Measurements from ENCODE around the gene TEX13B. TPM values are rescaled to one million over a fixed set of nuclear protein-coding genes. Genes with fewer than 3 reads are reported as not detected.

The TEX13B gene
- total RNA-seq, 1 experiment from 2014 or later = not detected

DNA sequence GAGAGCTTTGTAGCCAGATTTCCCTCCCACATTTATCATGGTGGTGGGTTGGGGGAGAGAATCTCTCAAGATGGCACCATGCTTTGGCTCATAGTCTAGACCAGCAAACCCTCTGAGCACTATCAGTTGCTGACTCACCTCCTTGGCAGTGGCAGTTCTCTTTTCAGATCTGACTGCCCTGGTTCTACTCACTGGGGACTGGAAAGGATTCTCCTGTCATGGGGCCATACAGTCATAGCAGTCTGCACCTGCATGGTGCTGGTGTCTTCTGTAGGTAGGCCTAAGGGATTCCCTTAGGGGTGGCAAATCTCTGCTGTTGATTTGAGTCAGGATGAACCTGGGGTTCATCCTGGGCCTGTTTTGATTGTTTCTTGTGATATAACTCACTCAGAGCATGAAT is 2.6 kb downstream of the TEX13B start:
- H3K4me2 ChIP-seq (ENCODE audit: low read length) = no peak overlapping the region
- H3K9me3 ChIP-seq (ENCODE audit: control insufficient read depth in 1 of 2, insufficient read depth in 1 of 2, low read depth in 1 of 2, low read length in 2 of 2) = no peaks in the 10 kb centered on the region
- DNase-seq (ENCODE audit: low read depth, low spot score) (no peak), ATAC-seq (no peak)
- no peaks in the 10 kb centered on the region for H3K9me2 ChIP-seq (ENCODE audit: insufficient read depth)
- H3K36me3 ChIP-seq (ENCODE audit: control insufficient read depth in 1 of 2, insufficient read depth in 2 of 2, low read length in 2 of 2) = no peaks in the 10 kb centered on the region
- no peaks in the 10 kb centered on the region for H3K79me2 ChIP-seq (ENCODE audit: insufficient read depth, low read length)
- ChIA-PET POLR2A (no interaction called here), CTCF (no interaction called here), RAD21 (ENCODE audit: low non-redundant PET in 1 of 2, low total read pairs in 2 of 2, uncharacterized antibody in 2 of 2, unreplicated experiment in 2 of 2) (no interaction called here)
- no TSS peak for BruUV-seq (replicated peaks)
- H3K4me1 ChIP-seq (ENCODE audit: control insufficient read depth in 1 of 2, insufficient read depth in 2 of 2, low read length in 2 of 2) = no peaks in the 10 kb centered on the region
- H4K20me1 ChIP-seq (ENCODE audit: insufficient read depth) = no peaks in the 10 kb centered on the region
- H2AFZ ChIP-seq (ENCODE audit: low read depth, low read length, poor library complexity, severe bottlenecking) = no peak overlapping the region
- TF ChIP-seq CTCF (IDR thresholded peaks at IDR 0.05 in 2 of 3, conservative IDR thresholded peaks at IDR 0.05 in 1 of 3; ENCODE audit: borderline replicate concordance in 1 of 3, insufficient read depth in 1 of 3, low read depth in 2 of 3, low read length in 2 of 3) = no peak
- TF ChIP-seq ATF3 (IDR thresholded peaks at IDR 0.05) = no peak
- TF ChIP-seq POLR2A (IDR thresholded peaks at IDR 0.05; ENCODE audit: borderline replicate concordance, extremely low read depth, insufficient read depth, insufficient read length) = no peak
- TF ChIP-seq SIN3A (IDR thresholded peaks at IDR 0.05; ENCODE audit: low read depth) = no peak
- TF ChIP-seq ZNF274 (IDR thresholded peaks at IDR 0.05; ENCODE audit: low read depth, low read length) = no peak
- TF ChIP-seq YY1 (IDR thresholded peaks at IDR 0.05; ENCODE audit: extremely low read depth, insufficient replicate concordance, low read depth, low read length) = no peak
- TF ChIP-seq EZH2phosphoT487 (IDR thresholded peaks at IDR 0.05; ENCODE audit: borderline replicate concordance) = no peak
- TF ChIP-seq TCF7L2 (IDR thresholded peaks at IDR 0.05; ENCODE audit: borderline replicate concordance, extremely low read depth, insufficient read depth, insufficient read length) = no peak
- TF ChIP-seq EZH2 (IDR thresholded peaks at IDR 0.05) = no peak
- TF ChIP-seq RAD21 (IDR thresholded peaks at IDR 0.05; ENCODE audit: low read depth) = no peak
- TF ChIP-seq FOSL1 (IDR thresholded peaks at IDR 0.05; ENCODE audit: low read depth) = no peak
- no peak for TF ChIP-seq EGR1 (IDR thresholded peaks at IDR 0.05; ENCODE audit: low read depth)
- H3K27ac ChIP-seq (ENCODE audit: low read depth, low read length) = no peak overlapping the region
- H3K27me3 ChIP-seq (ENCODE audit: insufficient read depth, low read length) = no peaks in the 10 kb centered on the region
- intact Hi-C loops (cut with micrococcal nuclease) = loop anchor here (10.0 kb wide), 1 partner anchor 325 kb away; no protein-coding TSS in a partner anchor
- H3K9ac ChIP-seq (ENCODE audit: low read length) = no peak overlapping the region
- H3K4me3 ChIP-seq (replicated peaks in 1 of 2; ENCODE audit: low read depth in 1 of 2, low read length in 2 of 2) = no peak overlapping the region
